ENCODE results near the gene DIP2A. TPM values are rescaled to one million over a fixed set of nuclear protein-coding genes. Genes with fewer than 3 reads are reported as not detected.

DIP2A gene
- total and polyA plus RNA-seq, 2 of the 8 experiments (the other 6 are each of a cell fraction or from before 2014, with no cell fraction given): 16.0 to 27.1 TPM

DNA sequence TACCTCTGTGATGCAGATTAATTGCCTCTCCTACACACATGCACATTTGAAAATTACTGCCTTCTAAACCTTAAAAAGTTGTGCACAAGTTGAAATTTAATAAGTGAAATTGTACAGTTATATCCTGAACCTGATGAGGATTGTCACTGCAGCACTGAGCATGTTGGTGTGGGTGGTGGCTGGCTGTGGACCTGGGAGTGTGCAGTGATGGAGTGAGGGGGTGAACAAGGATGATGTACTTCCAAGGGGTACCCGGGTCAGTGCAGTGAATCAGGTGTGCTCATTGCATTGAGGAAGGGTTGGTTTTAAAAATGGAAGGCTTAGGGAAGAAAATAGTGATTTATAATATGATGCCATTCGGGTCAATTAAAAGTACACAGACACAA lies 24.1 kb downstream of the DIP2A start:
- no peak overlapping the region for H2BK120ac ChIP-seq (replicated peaks; ENCODE audit: low read depth, low read length)
- no peak overlapping the region for H4K8ac ChIP-seq (ENCODE audit: extremely low read depth, insufficient read depth, low read length)
- H3K56ac ChIP-seq (replicated peaks; ENCODE audit: insufficient read length, low read depth, low read length): no peak overlapping the region
- 87% methylated on average over 2 of the region's 2 CpGs; no CpG with 5 or more reads in 1 of the 2 experiments for WGBS, 2 experiments (ENCODE audit: extremely low coverage in 1 of 2, insufficient coverage in 1 of 2, insufficient read length in 1 of 2, insufficient replicate concordance in 2 of 2, low coverage in 1 of 2, low lambda C conversion rate in 2 of 2, missing lambda C conversion rate in 1 of 2)
- no peak overlapping the region for H2BK15ac ChIP-seq (ENCODE audit: low read length)
- no peak overlapping the region for H2AFZ ChIP-seq (ENCODE audit: low read length)
- no peak overlapping the region for H4K91ac ChIP-seq (replicated peaks; ENCODE audit: insufficient read length, low read length)
- H3K79me1 ChIP-seq (ENCODE audit: low read depth, low read length): no peaks in the 10 kb centered on the region
- H3K4me3 ChIP-seq (ENCODE audit: extremely low read depth in 1 of 4, insufficient read depth in 2 of 4, low read depth in 3 of 4, low read length in 4 of 4): no peak overlapping the region
- FAIRE-seq: no peak
- peaks cover 0 to 2% of the 10 kb centered on the region in 2 experiments for H4K20me1 ChIP-seq (replicated peaks in 1 of 2; ENCODE audit: control insufficient read depth in 1 of 2, insufficient read depth in 2 of 2, low read length in 2 of 2)
- H3K4me1 ChIP-seq (replicated peaks in 1 of 4; ENCODE audit: control insufficient read depth in 3 of 4, insufficient read depth in 4 of 4, low read length in 3 of 4): no peaks in the 10 kb centered on the region
- H3K36me3 ChIP-seq (ENCODE audit: control insufficient read depth in 2 of 4, insufficient read depth in 4 of 4, low read length in 3 of 4): peaks cover 0 to 2% (median 0%) of the 10 kb centered on the region in 4 experiments; a peak in 1 of 8 replicates
- H3K27me3 ChIP-seq (replicated peaks in 1 of 4; ENCODE audit: control insufficient read depth in 3 of 4, extremely low read depth in 1 of 4, insufficient read depth in 3 of 4, low read length in 3 of 4): no peaks in the 10 kb centered on the region
- no peak overlapping the region for H2AK5ac ChIP-seq (ENCODE audit: low read depth, low read length)
- DNase-seq (ENCODE audit: low read depth in 1 of 2, low spot score in 2 of 2): no peak
- H2BK20ac ChIP-seq (ENCODE audit: low read length): no peak overlapping the region
- H3K27ac ChIP-seq (ENCODE audit: low read depth, low read length): no peak overlapping the region
- POLR2A ChIA-PET (ENCODE audit: partially characterized antibody): interaction anchor here (1.1 kb wide), 1 partner anchor 17 kb away, joined by 4 read pairs; no protein-coding TSS in a partner anchor
- no peaks in the 10 kb centered on the region for H3K23me2 ChIP-seq (ENCODE audit: low read depth, low read length)
- H3K79me2 ChIP-seq (ENCODE audit: control insufficient read depth in 1 of 2, insufficient read depth in 2 of 2, low read length in 2 of 2): 0 out of 4 replicates have a peak, but pooled peaks cover 0 to 5% of the 10 kb centered on the region in 2 experiments
- H2BK5ac ChIP-seq (ENCODE audit: low read depth, low read length): no peak overlapping the region
- H3K23ac ChIP-seq (ENCODE audit: insufficient read length): no peak overlapping the region
- no peak overlapping the region for H2BK12ac ChIP-seq (ENCODE audit: low read depth, low read length)
- H3K4ac ChIP-seq (replicated peaks; ENCODE audit: insufficient read length, low read depth, low read length): no peak overlapping the region
- H3K14ac ChIP-seq (ENCODE audit: insufficient read length): no peak overlapping the region
- no peak overlapping the region for H3K4me2 ChIP-seq (ENCODE audit: insufficient read depth in 1 of 2, low read depth in 2 of 2, low read length in 2 of 2)
- no peak overlapping the region for H3K18ac ChIP-seq (ENCODE audit: extremely low read depth, low read length)
- H3K9ac ChIP-seq (replicated peaks in 1 of 4; ENCODE audit: extremely low read depth in 1 of 4, low read depth in 3 of 4, low read length in 3 of 4): no peak overlapping the region
- H4K5ac ChIP-seq (ENCODE audit: insufficient read length, low read depth, low read length): no peak overlapping the region
- H3K9me3 ChIP-seq (ENCODE audit: insufficient read depth in 2 of 2, low read depth in 1 of 2, low read length in 1 of 2): no peaks in the 10 kb centered on the region
- CTCF ChIA-PET (ENCODE audit: partially characterized antibody): interaction anchor here (0.7 kb wide), 1 partner anchor 932 kb away, joined by 3 read pairs; no protein-coding TSS in a partner anchor
- TF ChIP-seq CTBP2 (IDR thresholded peaks at IDR 0.05; ENCODE audit: borderline replicate concordance, insufficient read depth, insufficient read length, low read length) (no peak), KDM4A (IDR thresholded peaks at IDR 0.05; ENCODE audit: low read depth, low read length, severe bottlenecking) (no peak), POLR2AphosphoS5 (IDR thresholded peaks at IDR 0.05; ENCODE audit: low read depth, low read length) (no peak), POLR2A (IDR thresholded peaks at IDR 0.05; ENCODE audit: control extremely low read depth in 1 of 2, low read depth in 2 of 2, low read length in 2 of 2) (no peak), JUN (IDR thresholded peaks at IDR 0.05; ENCODE audit: low read depth, low read length) (no peak), CBX5 (IDR thresholded peaks at IDR 0.05; ENCODE audit: low read depth, low read length) (no peak), NRF1 (IDR thresholded peaks at IDR 0.05; ENCODE audit: low read depth, low read length) (no peak), TCF12 (IDR thresholded peaks at IDR 0.05; ENCODE audit: low read depth, low read length) (no peak), ZNF274 (IDR thresholded peaks at IDR 0.05; ENCODE audit: borderline replicate concordance, extremely low read depth, low read length) (no peak), SIN3A (conservative IDR thresholded peaks at IDR 0.05 in 1 of 2, IDR thresholded peaks at IDR 0.05 in 1 of 2; ENCODE audit: low read depth in 1 of 2, low read length in 2 of 2) (no peak), CREB1 (IDR thresholded peaks at IDR 0.05) (no peak)
- TF ChIP-seq, protein P1, sequence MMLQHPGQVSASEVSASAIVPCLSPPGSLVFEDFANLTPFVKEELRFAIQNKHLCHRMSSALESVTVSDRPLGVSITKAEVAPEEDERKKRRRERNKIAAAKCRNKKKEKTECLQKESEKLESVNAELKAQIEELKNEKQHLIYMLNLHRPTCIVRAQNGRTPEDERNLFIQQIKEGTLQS (IDR thresholded peaks at IDR 0.05; ENCODE audit: insufficient read depth, low read depth, low read length): no peak
